K562 (cell line): ENCODE measurements around the gene CASP2. TPM values are rescaled to one million over a fixed set of nuclear protein-coding genes. Genes with fewer than 3 reads are reported as not detected.

Source experiments
- CHD2 ChIP-seq: IDR thresholded peaks from 2 replicates; pipeline ENCODE4 v1.6.1; 2011; ENCODE audit warnings: low read depth, low read length
- CREB1 ChIP-seq, 2 experiments: sonication (generic) in 1 of 2; formaldehyde crosslinking in 1 of 2; IDR thresholded peaks; 2 replicates each; pipeline versions ENCODE4 v1.6.1 to v1.8.0; 2012 to 2022; ENCODE audit warnings: inconsistent platforms in 1 of 2, mild to moderate bottlenecking in 1 of 2, missing genetic modification reagents in 1 of 2, moderate library complexity in 1 of 2
- ESRRA ChIP-seq: fragments of 450-650 bp; IDR thresholded peaks from 2 replicates; pipeline ENCODE4 v1.6.1; 2014; ENCODE audit warnings: low read depth, mild to moderate bottlenecking, moderate library complexity, borderline replicate concordance
- FOXA1 ChIP-seq: fragments of 450-650 bp; IDR thresholded peaks from 2 replicates; pipeline ENCODE4 v1.6.1; 2016; ENCODE audit warnings: mild to moderate bottlenecking, borderline replicate concordance
- FOXK2 ChIP-seq, 2 experiments: fragments of 450-650 bp; IDR thresholded peaks in 1 of 2; conservative IDR thresholded peaks in 1 of 2; 2 replicates each; pipeline ENCODE4 v1.6.1; 2016; ENCODE audit warnings: low read depth in 2 of 2, mild to moderate bottlenecking in 1 of 2
- GTF2B ChIP-seq: IDR thresholded peaks from 2 replicates; pipeline ENCODE4 v1.6.1; 2011; ENCODE audit not compliant: insufficient read length; ENCODE audit errors: extremely low read depth
- HMBOX1 ChIP-seq: sonication (generic); IDR thresholded peaks from 2 replicates; pipeline ENCODE4 v1.6.1; 2016
- MCM7 ChIP-seq, 2 experiments: fragments of 450-650 bp; IDR thresholded peaks; 2 replicates each; pipeline ENCODE4 v1.6.1; 2016 to 2018
- NCOA1 ChIP-seq: fragments of 450-650 bp; IDR thresholded peaks from 2 replicates; pipeline ENCODE4 v1.6.1; 2016; ENCODE audit warnings: low read depth
- NR1H2 ChIP-seq: sonication (generic); formaldehyde crosslinking; IDR thresholded peaks from 2 replicates; pipeline ENCODE4 v1.4.0; 2020; ENCODE audit warnings: mild to moderate bottlenecking, missing genetic modification reagents
- NR2C2 ChIP-seq, 2 experiments: fragments of 200-800 bp in 1 of 2; sonication (Bioruptor generic) in 1 of 2; sonication (generic) in 1 of 2; formaldehyde crosslinking in 1 of 2; IDR thresholded peaks; 2 replicates each; pipeline versions ENCODE4 v1.6.1 to v1.8.0; 2016 to 2022; ENCODE audit warnings: mild to moderate bottlenecking in 1 of 2, missing compliant biosample characterization in 1 of 2, missing genetic modification characterization in 1 of 2, missing genetic modification reagents in 1 of 2
- POLR2A ChIP-seq: fragments of 450-650 bp; conservative IDR thresholded peaks from 2 replicates; pipeline ENCODE4 v1.6.1; 2016
- POLR2H ChIP-seq: IDR thresholded peaks from 2 replicates; pipeline ENCODE4 v1.6.1; 2016; ENCODE audit warnings: missing genetic modification characterization, low read depth, mild to moderate bottlenecking, control low read depth, missing compliant biosample characterization, moderate library complexity
- PTBP1 ChIP-seq: fragments of 200-400 bp; formaldehyde crosslinking; IDR thresholded peaks from 2 replicates; pipeline ENCODE4 v1.6.1; 2017; ENCODE audit warnings: low read depth, low read length
- SRSF3 ChIP-seq: fragments of 200-400 bp; formaldehyde crosslinking; IDR thresholded peaks from 2 replicates; pipeline ENCODE4 v1.6.1; 2016; ENCODE audit warnings: mild to moderate bottlenecking, low read length, moderate library complexity; ENCODE audit not compliant: insufficient read depth
- THRB ChIP-seq: fragments of 450-650 bp; formaldehyde crosslinking; conservative IDR thresholded peaks from 2 replicates; pipeline ENCODE4 v1.4.0; 2022; ENCODE audit warnings: mild to moderate bottlenecking, missing genetic modification characterization
- ZNF217 ChIP-seq: sonication (generic); formaldehyde crosslinking; IDR thresholded peaks from 2 replicates; pipeline ENCODE4 v1.8.0; 2022; ENCODE audit warnings: mild to moderate bottlenecking, missing genetic modification reagents
- ZNF449 ChIP-seq: fragments of 250-450 bp; sonication (Bioruptor Pico); IDR thresholded peaks from 2 replicates; pipeline ENCODE4 v1.8.0; 2022; ENCODE audit warnings: moderate library complexity, mild to moderate bottlenecking, inconsistent platforms
- ZNF740 ChIP-seq, 3 experiments: fragments of 200-800 bp in 1 of 3; sonication (Bioruptor generic) in 1 of 3; sonication (generic) in 1 of 3; formaldehyde crosslinking in 1 of 3; IDR thresholded peaks; 2 replicates each; pipeline versions ENCODE4 v1.6.1 to v1.8.0; 2016 to 2022; ENCODE audit warnings: mild to moderate bottlenecking in 2 of 3, missing compliant biosample characterization in 2 of 3, missing genetic modification characterization in 2 of 3, missing genetic modification reagents in 1 of 3
- ZNF766 ChIP-seq: fragments of 200-800 bp; sonication (Bioruptor generic); conservative IDR thresholded peaks from 2 replicates; pipeline ENCODE4 v1.6.1; 2016; ENCODE audit warnings: missing genetic modification characterization, missing compliant biosample characterization
- polyA plus RNA-seq, 8 experiments: library from polyadenylated mRNA; depleted of rRNA in 4 of 8; stranded (reverse) in 5 of 8; unstranded in 3 of 8; fragments of >200 nt; fragmentation: Nextera tagmentation in 2 of 8; fragmentation: Illumina TruSeq in 1 of 8; extraction: Ambion mirVana in 2 of 8; extraction: Trizol in 1 of 8; gene quantifications; 2 replicates each; pipeline versions ENCODE4 v1.2.1 to v1.2.3, GENCODE V29; 2011 to 2014; ENCODE audit warnings: inconsistent platforms in 1 of 8, missing spikeins in 1 of 8
- total RNA-seq, 7 experiments: library from RNA; depleted of rRNA in 6 of 7; stranded (reverse); fragments of >200 nt in 6 of 7; fragmentation: Illumina TruSeq in 2 of 7; extraction: Trizol in 2 of 7; gene quantifications; 2 replicates each; pipeline versions ENCODE4 v1.2.1 to v1.2.3, GENCODE V29; 2011 to 2021; ENCODE audit warnings: low replicate concordance in 1 of 7

Gene CASP2
- total and polyA plus RNA-seq, 9 of the 15 experiments (the other 6 are each of a cell fraction or from before 2014, with no cell fraction given): 18.8 to 64.9 (median 24.1) TPM

- peak; percentile 91 for TF ChIP-seq POLR2H
- TF ChIP-seq HMBOX1: no peak
- TF ChIP-seq FOXA1: no peak
- TF ChIP-seq CREB1 (IDR thresholded peaks at IDR 0.05): 0 out of 2 replicates have a peak, but pooled peaks have one; percentile 44
- TF ChIP-seq CREB1 (CRISPR knock-in tag; IDR thresholded peaks at IDR 0.05): no peak; the same call in 1 of the 2 replicates
- TF ChIP-seq ESRRA: peak; percentile 94
- TF ChIP-seq POLR2A: peak; percentile 99
- TF ChIP-seq NR2C2 (CRISPR knock-in tag; IDR thresholded peaks at IDR 0.05): no peak
- peak; percentile 76 for TF ChIP-seq NR2C2 (tag; IDR thresholded peaks at IDR 0.05)
- TF ChIP-seq SRSF3: 0 out of 2 replicates have a peak, but pooled peaks have one; percentile 29
- 0 out of 2 replicates have a peak, but pooled peaks have one; percentile 19 for TF ChIP-seq ZNF766
- peak; percentile 51; the same call in 1 of the 2 replicates for TF ChIP-seq NCOA1
- TF ChIP-seq THRB (CRISPR knock-in tag): peak; percentile 33; the same call in 1 of the 2 replicates
- TF ChIP-seq GTF2B: peak; percentile 34
- peak in 1 of 2 experiments; percentile 38; a peak in 1 of 4 replicates for TF ChIP-seq FOXK2 (conservative IDR thresholded peaks at IDR 0.05 in 1 of 2, IDR thresholded peaks at IDR 0.05 in 1 of 2; ENCODE audit: low read depth in 2 of 2)
- TF ChIP-seq ZNF740 (CRISPR knock-in tag; IDR thresholded peaks at IDR 0.05): peak; percentile 43; the same call in 1 of the 2 replicates
- no peak for TF ChIP-seq ZNF740 (tag; IDR thresholded peaks at IDR 0.05)
- TF ChIP-seq MCM7 (IDR thresholded peaks at IDR 0.05): no peak
- TF ChIP-seq ZNF217 (CRISPR knock-in tag): no peak
- TF ChIP-seq NR1H2 (CRISPR knock-in tag): peak; percentile 78; the same call in 1 of the 2 replicates
- no peak for TF ChIP-seq ZNF449 (CRISPR knock-in tag)
- TF ChIP-seq CHD2: no peak
- TF ChIP-seq PTBP1: 0 out of 2 replicates have a peak, but pooled peaks have one; percentile 46
Observed at GRCh38 chr7:143263266-143264195, 24.6 kb upstream of the CASP2 start, which contains the start of gene GSTK1 (continued).
